Parathyroid adenoma (tissue), 2 donors: ENCODE measurements around the gene CXorf66.

Experiments
- H2AFZ ChIP-seq: fragments of 300-600 bp; sonication (generic); one replicate; pipeline ENCODE4 v1.7.0; 2017; ENCODE audit warnings: antibody characterized with exemption, mild to moderate bottlenecking
- H3K27ac ChIP-seq: fragments of 300-600 bp; sonication (generic); one replicate; pipeline ENCODE4 v1.7.0; 2017
- H3K27me3 ChIP-seq: fragments of 300-600 bp; sonication (generic); one replicate; pipeline ENCODE4 v1.7.0; 2017; ENCODE audit warnings: low read length; ENCODE audit not compliant: control insufficient read depth, insufficient read depth
- H3K36me3 ChIP-seq: fragments of 300-600 bp; sonication (generic); one replicate; pipeline ENCODE4 v1.7.0; 2017; ENCODE audit warnings: low read length; ENCODE audit not compliant: control insufficient read depth, insufficient read depth
- H3K4me1 ChIP-seq: fragments of 300-600 bp; sonication (generic); one replicate; pipeline ENCODE4 v1.7.0; 2017; ENCODE audit warnings: control low read depth
- H3K4me2 ChIP-seq: fragments of 300-600 bp; sonication (generic); one replicate; pipeline ENCODE4 v1.7.0; 2017; ENCODE audit warnings: low read length
- H3K4me3 ChIP-seq: fragments of 300-600 bp; sonication (generic); one replicate; pipeline ENCODE4 v1.7.0; 2017; ENCODE audit warnings: low read depth, low read length
- H3K79me2 ChIP-seq: fragments of 300-600 bp; sonication (generic); one replicate; pipeline ENCODE4 v1.7.0; 2017; ENCODE audit warnings: control low read depth
- H3K9ac ChIP-seq: fragments of 300-600 bp; sonication (generic); one replicate; pipeline ENCODE4 v1.7.0; 2017; ENCODE audit warnings: mild to moderate bottlenecking
- H3K9me3 ChIP-seq: fragments of 300-600 bp; sonication (generic); one replicate; pipeline ENCODE4 v1.7.0; 2017; ENCODE audit warnings: low read length; ENCODE audit not compliant: control insufficient read depth
- CTCF ChIP-seq: fragments of 300-600 bp; sonication (generic); IDR thresholded peaks from one replicate; pipeline ENCODE4 v1.7.0; 2017; ENCODE audit warnings: antibody characterized with exemption, mild to moderate bottlenecking
- donor health status: primary hyperparathyroidism.

Gene CXorf66

DNA sequence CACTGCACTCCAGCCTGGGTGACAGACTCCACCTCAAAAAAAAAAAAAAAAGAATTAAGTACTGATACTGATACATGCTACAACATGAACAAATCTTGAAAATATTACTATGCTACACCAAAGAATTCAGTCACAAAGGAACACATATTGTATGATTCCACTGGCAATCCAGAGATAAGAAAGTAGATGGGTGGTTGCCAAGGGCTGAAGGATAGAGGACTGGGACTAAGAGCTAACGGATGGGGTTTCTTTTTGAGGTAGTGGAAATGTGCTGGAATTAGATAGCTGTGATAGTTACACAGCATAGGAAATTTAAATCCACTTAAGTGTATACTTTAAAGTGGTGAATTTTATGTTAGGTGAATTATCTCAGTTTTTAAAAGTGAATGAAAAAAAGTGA, 45.0 kb downstream of the CXorf66 start:
- no peaks in the 10 kb centered on the region for H3K79me2 ChIP-seq
- H3K27ac ChIP-seq = no peak overlapping the region
- H3K27me3 ChIP-seq = no peaks in the 10 kb centered on the region
- H3K4me3 ChIP-seq = no peak overlapping the region
- no peaks in the 10 kb centered on the region for H3K9me3 ChIP-seq
- no peak overlapping the region for H3K9ac ChIP-seq
- H3K4me2 ChIP-seq = no peak overlapping the region
- no peak for TF ChIP-seq CTCF
- H2AFZ ChIP-seq = no peak overlapping the region
- no peaks in the 10 kb centered on the region for H3K4me1 ChIP-seq
- H3K36me3 ChIP-seq = no peaks in the 10 kb centered on the region

DNA sequence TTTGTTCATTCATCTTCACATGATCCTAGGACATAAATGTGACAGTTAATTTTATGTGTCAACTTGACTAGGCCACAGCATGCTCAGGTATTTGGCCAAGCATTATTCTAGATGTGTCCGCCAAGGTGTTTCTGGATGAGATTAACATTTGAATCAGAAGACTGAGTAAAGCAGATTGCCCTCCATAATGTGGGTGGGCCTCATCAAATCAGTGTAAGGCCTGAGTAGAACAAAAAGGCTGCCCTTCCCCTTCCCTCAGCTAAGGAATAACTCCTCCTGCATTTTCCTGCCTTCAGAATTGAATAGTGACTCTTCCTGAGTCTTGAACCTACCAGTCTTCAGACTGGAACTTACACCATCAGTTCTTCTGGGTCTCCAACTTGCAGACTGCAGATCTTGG, 50.9 kb downstream of the CXorf66 start:
- no peaks in the 10 kb centered on the region for H3K79me2 ChIP-seq
- no peak overlapping the region for H3K4me3 ChIP-seq
- H3K9ac ChIP-seq = no peak overlapping the region
- no peak overlapping the region for H3K4me2 ChIP-seq
- no peaks in the 10 kb centered on the region for H3K27me3 ChIP-seq
- H3K9me3 ChIP-seq = no peaks in the 10 kb centered on the region
- no peak overlapping the region for H2AFZ ChIP-seq
- no peaks in the 10 kb centered on the region for H3K36me3 ChIP-seq
- no peaks in the 10 kb centered on the region for H3K4me1 ChIP-seq
- no peak for TF ChIP-seq CTCF
- H3K27ac ChIP-seq = no peak overlapping the region

DNA sequence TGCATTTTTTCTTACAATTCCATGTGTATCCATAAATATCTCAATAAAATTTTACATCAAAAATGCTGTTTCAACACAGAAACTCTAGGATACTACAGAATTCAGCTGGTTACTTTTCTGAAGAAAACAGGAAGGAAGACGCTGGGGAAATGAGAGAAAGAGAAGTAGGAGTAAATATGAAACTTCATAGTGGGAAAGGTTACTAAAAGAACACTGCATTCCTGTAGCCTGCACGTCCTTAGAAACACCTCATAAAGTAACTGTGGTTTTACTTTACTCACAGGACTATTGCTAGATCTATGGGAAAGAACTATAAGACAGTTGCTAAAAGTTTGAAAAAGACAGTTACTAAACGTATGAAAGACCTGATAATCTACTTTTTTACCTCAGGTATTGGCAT, 55.6 kb downstream of the CXorf66 start:
- Histone ChIP-seq H3K79me2 (no peaks in the 10 kb centered on the region), H3K36me3 (no peaks in the 10 kb centered on the region), H2AFZ (no peak overlapping the region), H3K4me1 (no peaks in the 10 kb centered on the region), H3K9me3 (no peaks in the 10 kb centered on the region), H3K4me2 (no peak overlapping the region), H3K4me3 (no peak overlapping the region), H3K27ac (no peak overlapping the region), H3K27me3 (no peaks in the 10 kb centered on the region), H3K9ac (no peak overlapping the region)
- TF ChIP-seq CTCF = no peak

- H3K9ac ChIP-seq = no peak overlapping the region
- TF ChIP-seq CTCF = no peak
- H3K9me3 ChIP-seq = no peaks in the 10 kb centered on the region
- H3K79me2 ChIP-seq = no peaks in the 10 kb centered on the region
- no peak overlapping the region for H3K4me2 ChIP-seq
- H2AFZ ChIP-seq = no peak overlapping the region
- H3K27me3 ChIP-seq = no peaks in the 10 kb centered on the region
- no peaks in the 10 kb centered on the region for H3K36me3 ChIP-seq
- no peak overlapping the region for H3K27ac ChIP-seq
- H3K4me3 ChIP-seq = no peak overlapping the region
- H3K4me1 ChIP-seq = no peaks in the 10 kb centered on the region
Measured at GRCh38 chrX:139907078-139907477, 58.2 kb downstream of the CXorf66 start.

GRCh38 chrX:139905743-139906142, 59.6 kb downstream of the CXorf66 start:
- no peak overlapping the region for H2AFZ ChIP-seq
- no peaks in the 10 kb centered on the region for H3K27me3 ChIP-seq
- H3K4me3 ChIP-seq = no peak overlapping the region
- H3K9me3 ChIP-seq = no peaks in the 10 kb centered on the region
- no peak overlapping the region for H3K4me2 ChIP-seq
- no peak overlapping the region for H3K27ac ChIP-seq
- H3K36me3 ChIP-seq = no peaks in the 10 kb centered on the region
- no peaks in the 10 kb centered on the region for H3K79me2 ChIP-seq
- H3K4me1 ChIP-seq = no peaks in the 10 kb centered on the region
- no peak for TF ChIP-seq CTCF
- H3K9ac ChIP-seq = no peak overlapping the region
